ENCODE measurements around the gene MGAT1.

GRCh38 chr5:180779985-180780610, 22.5 kb downstream of the MGAT1 start:
- TF ChIP-seq EZH2 (IDR thresholded peaks at IDR 0.05) (no peak), POLR2AphosphoS5 (IDR thresholded peaks at IDR 0.05; ENCODE audit: borderline replicate concordance, low read depth, low read length) (no peak)

Data from SK-N-MC (cell line).